ENCODE measurements around the gene OSBPL10. TPM values are rescaled to one million over a fixed set of nuclear protein-coding genes. Genes with fewer than 3 reads are reported as not detected.

The OSBPL10 gene
- total RNA-seq, 1 donor: 29.0 TPM

GRCh38 chr3:31934018-31934417 lies 47.0 kb downstream of the OSBPL10 start:
- TF ChIP-seq CTCF (IDR thresholded peaks at IDR 0.05; ENCODE audit: extremely low read depth, low read depth, low read length): no peak
- DNase-seq (ENCODE audit: insufficient read length, low spot score, missing footprints): no peak
- no peak overlapping the region for H3K4me2 ChIP-seq (ENCODE audit: insufficient read depth, low read length)

GRCh38 chr3:31932990-31933389 lies 48.1 kb downstream of the OSBPL10 start:
- no peak for DNase-seq (ENCODE audit: insufficient read length, low spot score, missing footprints)
- Histone ChIP-seq H3K36me3 (ENCODE audit: insufficient read depth, low read length) (no peaks in the 10 kb centered on the region), H3K4me2 (ENCODE audit: insufficient read depth, low read length) (no peak overlapping the region), H3K4me1 (ENCODE audit: insufficient read depth, low read length) (no peaks in the 10 kb centered on the region), H3K9me3 (ENCODE audit: low read depth, low read length) (no peaks in the 10 kb centered on the region), H3K27ac (ENCODE audit: low read depth, low read length) (no peak overlapping the region), H3K4me3 (ENCODE audit: insufficient read depth, low read length) (no peak overlapping the region), H3K27me3 (ENCODE audit: insufficient read depth, low read length) (no peaks in the 10 kb centered on the region), H2AFZ (ENCODE audit: low read length) (no peak overlapping the region), H3K79me2 (ENCODE audit: insufficient read depth, low read length) (no peaks in the 10 kb centered on the region), H4K20me1 (ENCODE audit: insufficient read depth, low read length) (no peaks in the 10 kb centered on the region)
- TF ChIP-seq CTCF (IDR thresholded peaks at IDR 0.05; ENCODE audit: extremely low read depth, low read depth, low read length): no peak

More at GRCh38 chr3:31934018-31934417, 47.0 kb downstream of the OSBPL10 start:
- Histone ChIP-seq H3K9me3 (ENCODE audit: low read depth, low read length) (no peaks in the 10 kb centered on the region), H2AFZ (ENCODE audit: low read length) (no peak overlapping the region), H3K4me1 (ENCODE audit: insufficient read depth, low read length) (no peaks in the 10 kb centered on the region), H3K27me3 (ENCODE audit: insufficient read depth, low read length) (no peaks in the 10 kb centered on the region), H3K27ac (ENCODE audit: low read depth, low read length) (no peak overlapping the region), H4K20me1 (ENCODE audit: insufficient read depth, low read length) (no peaks in the 10 kb centered on the region), H3K36me3 (ENCODE audit: insufficient read depth, low read length) (no peaks in the 10 kb centered on the region), H3K4me3 (ENCODE audit: insufficient read depth, low read length) (no peak overlapping the region), H3K79me2 (ENCODE audit: insufficient read depth, low read length) (no peaks in the 10 kb centered on the region)

- Histone ChIP-seq H3K4me3 (ENCODE audit: insufficient read depth, low read length) (no peak overlapping the region), H3K79me2 (ENCODE audit: insufficient read depth, low read length) (no peaks in the 10 kb centered on the region), H2AFZ (ENCODE audit: low read length) (no peak overlapping the region), H3K9me3 (ENCODE audit: low read depth, low read length) (no peaks in the 10 kb centered on the region), H3K27me3 (ENCODE audit: insufficient read depth, low read length) (no peaks in the 10 kb centered on the region), H3K36me3 (ENCODE audit: insufficient read depth, low read length) (no peaks in the 10 kb centered on the region), H3K4me1 (ENCODE audit: insufficient read depth, low read length) (peaks cover 9% of the 10 kb centered on the region), H3K27ac (ENCODE audit: low read depth, low read length) (no peak overlapping the region), H3K4me2 (ENCODE audit: insufficient read depth, low read length) (no peak overlapping the region), H4K20me1 (ENCODE audit: insufficient read depth, low read length) (no peaks in the 10 kb centered on the region)
- TF ChIP-seq CTCF (IDR thresholded peaks at IDR 0.05; ENCODE audit: extremely low read depth, low read depth, low read length): no peak
- DNase-seq (ENCODE audit: insufficient read length, low spot score, missing footprints): no peak
Measured at GRCh38 chr3:31929826-31930502, 51.1 kb downstream of the OSBPL10 start.

GRCh38 chr3:31927811-31928210 lies 53.3 kb downstream of the OSBPL10 start:
- H3K4me3 ChIP-seq (ENCODE audit: insufficient read depth, low read length): no peak overlapping the region
- no peaks in the 10 kb centered on the region for H3K79me2 ChIP-seq (ENCODE audit: insufficient read depth, low read length)
- H3K4me2 ChIP-seq (ENCODE audit: insufficient read depth, low read length): no peak overlapping the region
- no peak for DNase-seq (ENCODE audit: insufficient read length, low spot score, missing footprints)
- H4K20me1 ChIP-seq (ENCODE audit: insufficient read depth, low read length): no peaks in the 10 kb centered on the region
- H2AFZ ChIP-seq (ENCODE audit: low read length): no peak overlapping the region
- H3K27me3 ChIP-seq (ENCODE audit: insufficient read depth, low read length): no peaks in the 10 kb centered on the region
- no peaks in the 10 kb centered on the region for H3K9me3 ChIP-seq (ENCODE audit: low read depth, low read length)
- no peak for TF ChIP-seq CTCF (IDR thresholded peaks at IDR 0.05; ENCODE audit: extremely low read depth, low read depth, low read length)
- H3K4me1 ChIP-seq (ENCODE audit: insufficient read depth, low read length): peaks cover 9% of the 10 kb centered on the region
- no peak overlapping the region for H3K27ac ChIP-seq (ENCODE audit: low read depth, low read length)
- H3K36me3 ChIP-seq (ENCODE audit: insufficient read depth, low read length): no peaks in the 10 kb centered on the region
